Measurements from ENCODE around the gene UBIAD1. TPM values are rescaled to one million over a fixed set of nuclear protein-coding genes. Genes with fewer than 3 reads are reported as not detected.

The UBIAD1 gene, protein sequence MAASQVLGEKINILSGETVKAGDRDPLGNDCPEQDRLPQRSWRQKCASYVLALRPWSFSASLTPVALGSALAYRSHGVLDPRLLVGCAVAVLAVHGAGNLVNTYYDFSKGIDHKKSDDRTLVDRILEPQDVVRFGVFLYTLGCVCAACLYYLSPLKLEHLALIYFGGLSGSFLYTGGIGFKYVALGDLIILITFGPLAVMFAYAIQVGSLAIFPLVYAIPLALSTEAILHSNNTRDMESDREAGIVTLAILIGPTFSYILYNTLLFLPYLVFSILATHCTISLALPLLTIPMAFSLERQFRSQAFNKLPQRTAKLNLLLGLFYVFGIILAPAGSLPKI
- 17.9 TPM for total RNA-seq

DNA sequence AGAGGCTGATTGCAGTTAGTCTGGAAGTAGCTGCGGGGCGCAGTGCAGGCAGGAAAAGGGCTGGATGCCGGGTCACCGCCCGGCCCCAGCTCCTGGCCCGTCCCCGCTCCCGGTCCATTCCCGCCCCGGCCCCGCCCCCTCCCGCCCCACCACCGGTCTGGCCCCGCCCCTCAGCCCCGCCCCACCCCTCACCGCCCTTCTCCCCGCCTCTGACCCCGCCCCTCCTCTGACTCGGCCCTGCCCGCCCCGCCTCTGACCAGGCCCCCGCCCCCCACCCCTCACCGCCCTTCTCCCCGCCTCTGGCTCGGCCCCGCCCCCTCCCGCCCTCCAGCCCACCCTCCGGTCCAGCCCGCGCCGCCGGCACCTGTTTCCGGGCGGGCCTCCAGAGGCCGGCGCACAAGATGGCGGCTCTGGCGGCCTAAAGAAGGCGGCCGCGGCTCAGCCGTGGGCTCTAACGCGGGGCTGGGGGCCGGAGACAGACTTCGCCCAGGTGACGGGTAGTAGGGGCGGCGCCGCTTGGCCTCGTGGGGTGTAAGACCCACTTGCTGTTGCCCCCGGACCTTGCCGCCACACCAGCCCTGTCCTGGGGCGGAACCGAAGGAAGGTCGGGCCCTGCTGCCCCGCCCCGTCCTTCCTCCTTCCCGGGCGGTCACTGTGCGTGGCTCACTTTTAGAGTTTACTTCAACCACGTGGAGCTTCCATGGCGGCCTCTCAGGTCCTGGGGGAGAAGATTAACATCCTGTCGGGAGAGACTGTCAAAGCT is at the start of gene UBIAD1:
Gene UBIAD1, plus strand, starts transcription at position 367 of the 763 bp plus-strand sequence. Its CDS starts 334 bp downstream, at position 701.

DNA sequence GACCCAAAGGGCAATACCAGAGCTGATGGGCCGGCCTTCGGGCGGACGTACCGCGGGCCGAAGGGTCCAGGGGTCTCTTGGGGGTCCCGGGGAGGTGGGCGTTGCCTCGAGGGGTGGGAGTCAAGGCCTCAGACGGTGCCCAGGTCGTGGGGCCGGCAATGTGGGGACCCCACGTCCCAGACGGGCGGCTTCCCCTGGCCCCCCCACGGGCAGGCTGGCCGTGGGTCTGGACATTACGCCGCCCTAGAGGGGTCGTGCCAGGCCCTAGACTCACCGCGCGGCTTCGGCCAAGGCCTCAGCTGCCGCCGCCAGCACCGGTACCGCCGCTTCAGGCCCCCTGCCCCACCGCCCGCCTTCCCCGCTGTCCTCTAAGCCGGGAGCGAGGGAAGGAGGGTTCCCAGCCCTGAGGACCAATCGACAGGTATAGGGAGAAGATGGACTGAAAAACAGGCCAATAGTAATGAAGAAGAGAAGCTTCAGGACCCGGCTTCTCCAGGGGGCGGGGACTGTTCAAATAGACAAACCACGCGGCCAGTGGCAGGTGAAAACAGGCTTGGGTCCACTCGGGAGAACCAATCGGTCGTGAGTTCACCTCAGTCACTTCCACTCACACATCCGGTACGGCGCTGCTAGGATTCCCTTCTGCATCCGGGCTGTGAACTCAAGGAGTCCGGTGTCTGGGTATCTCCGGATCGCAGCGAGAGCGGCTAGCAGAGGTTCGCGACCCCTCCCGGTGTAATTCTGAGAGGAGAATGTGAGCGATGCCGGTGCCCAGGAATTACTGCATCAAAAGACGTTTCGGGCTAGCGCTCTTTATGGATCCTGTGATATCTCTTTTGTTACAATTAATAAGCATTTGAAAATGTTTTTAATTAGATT is 10.6 kb upstream of the UBIAD1 start, which contains the start of gene MTOR:
Gene MTOR, minus strand, starts transcription at position 381 of the 879 bp plus-strand sequence. CDS start 3,142 bp downstream, outside the sequence.

Other genes starting within 250 kb of the UBIAD1 start
- not detected for gene MASP2, start 226.0 kb upstream of the UBIAD1 start, total RNA-seq
- 21.1 TPM for gene SRM, start 213.2 kb upstream of the UBIAD1 start, total RNA-seq
- 81.6 TPM for gene EXOSC10, start 173.3 kb upstream of the UBIAD1 start, total RNA-seq
- 33.2 TPM for gene ANGPTL7, start 83.8 kb upstream of the UBIAD1 start, total RNA-seq
- gene MTOR, start 10.6 kb upstream of the UBIAD1 start, total RNA-seq: 64.4 TPM
- 30.2 TPM for gene DISP3, start 206.0 kb downstream of the UBIAD1 start, total RNA-seq